ENCODE results near the gene METTL2B. TPM values are rescaled to one million over a fixed set of nuclear protein-coding genes. Genes with fewer than 3 reads are reported as not detected.

Gene METTL2B
- 29.5 and 33.8 TPM in 2 replicates for total RNA-seq (2014; rRNA removed; shearing (Covaris generic))

GRCh38 chr7:128476402-128477335 is at the start of gene METTL2B:
Gene METTL2B, plus strand, starts transcription at chr7:128476748. Its CDS starts 18 bp downstream, at chr7:128476766.
- peak; percentile 97 for DNase-seq (ENCODE audit: low spot score)

DNA sequence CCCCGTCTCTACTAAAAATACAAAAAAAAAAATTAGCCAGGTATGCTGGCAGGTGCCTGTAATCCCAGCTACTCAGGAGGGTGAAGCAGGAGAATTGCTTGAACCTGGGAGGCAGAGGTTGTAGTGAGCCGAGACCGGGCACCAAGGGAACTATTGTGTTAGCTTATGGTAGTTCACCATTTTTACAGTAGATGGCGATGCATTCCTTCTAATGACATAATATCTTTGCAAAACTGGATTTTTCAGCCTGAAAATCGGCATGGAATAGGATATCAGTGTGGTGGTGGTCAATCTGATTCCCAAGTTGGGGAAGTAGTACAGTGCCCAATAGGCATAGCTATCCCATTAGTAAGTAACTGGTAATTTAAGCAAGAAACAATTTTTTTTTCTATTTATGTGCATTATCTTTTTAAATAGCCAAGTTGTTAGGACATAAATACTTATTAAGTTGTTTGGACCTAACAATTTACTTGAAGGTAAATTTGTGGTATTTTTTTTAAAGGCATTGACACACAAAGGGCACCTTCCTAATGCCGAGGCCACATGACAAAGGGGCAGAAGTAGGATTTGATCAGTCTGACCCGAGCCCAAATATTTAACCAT is 49.2 kb upstream of the METTL2B start:
- DNase-seq (ENCODE audit: low spot score), result peak; percentile 88

GRCh38 chr7:128430207-128430606 is 46.3 kb upstream of the METTL2B start:
- no peak for DNase-seq (ENCODE audit: low spot score)

DNA sequence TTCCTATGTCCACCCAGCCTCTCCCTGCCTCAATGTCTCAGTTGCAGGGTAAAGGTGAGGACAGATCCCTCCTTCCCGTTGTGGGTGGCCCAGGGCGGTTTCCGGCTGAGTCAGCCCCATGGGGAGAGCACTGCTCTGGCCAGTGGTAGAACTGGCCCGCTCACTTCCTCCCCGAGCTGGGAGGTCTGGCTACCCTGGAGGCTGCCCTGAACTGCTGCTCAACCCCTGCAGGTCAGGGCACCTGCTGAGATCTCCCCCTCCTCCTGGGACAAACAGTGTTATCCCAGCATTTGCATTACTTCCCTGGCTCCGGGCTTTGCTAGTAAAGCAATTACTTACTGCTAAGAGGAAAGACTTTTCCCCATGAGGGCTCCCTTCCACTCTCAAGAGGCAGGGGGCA is 45.3 kb upstream of the METTL2B start:
- DNase-seq (ENCODE audit: low spot score), result no peak

- no peak for DNase-seq (ENCODE audit: low spot score)
Measured at GRCh38 chr7:128431754-128432153, 44.8 kb upstream of the METTL2B start.

DNA sequence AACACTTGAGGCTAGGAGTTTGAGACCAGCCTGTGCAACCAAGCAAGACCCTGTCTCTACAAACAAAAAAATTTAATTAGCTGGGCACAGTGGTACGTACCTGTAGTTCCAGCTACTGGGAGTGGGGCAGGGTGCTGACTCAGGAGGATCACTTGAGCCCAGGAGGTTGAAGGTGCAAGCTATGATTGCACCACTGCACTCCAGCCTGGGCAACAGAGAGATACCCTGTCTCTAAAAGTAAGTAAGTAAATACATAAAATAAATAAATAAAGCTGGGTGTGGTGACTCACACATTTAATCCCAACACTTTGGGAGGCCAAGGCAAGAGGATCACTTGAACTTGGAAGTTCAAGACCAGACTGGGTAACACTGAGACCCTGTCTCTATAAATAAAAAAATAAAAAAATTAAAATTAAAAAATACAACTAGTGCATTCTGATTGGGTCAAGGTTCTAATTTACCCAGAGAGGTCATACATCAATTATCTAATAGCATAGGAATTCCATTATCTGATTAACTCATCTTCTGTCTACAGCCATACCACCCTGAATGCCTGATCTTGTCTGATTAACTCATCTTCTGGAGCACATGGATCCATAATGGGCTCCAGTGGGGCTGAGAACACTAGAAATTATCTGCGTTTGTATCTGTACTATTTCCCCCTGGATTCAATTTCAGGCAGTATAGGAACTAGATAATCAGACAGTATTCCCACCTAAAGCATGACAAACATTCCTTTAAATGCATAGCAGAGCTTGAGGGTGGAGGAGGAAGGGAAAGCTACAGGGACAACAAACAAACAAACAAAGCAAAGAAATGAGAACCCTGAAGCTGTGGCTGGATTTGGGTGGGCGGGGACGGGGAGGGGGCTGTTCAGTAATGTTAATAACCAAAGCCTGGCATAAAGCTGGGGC is 41.9 kb upstream of the METTL2B start:
- DNase-seq (ENCODE audit: low spot score), result no peak

DNA sequence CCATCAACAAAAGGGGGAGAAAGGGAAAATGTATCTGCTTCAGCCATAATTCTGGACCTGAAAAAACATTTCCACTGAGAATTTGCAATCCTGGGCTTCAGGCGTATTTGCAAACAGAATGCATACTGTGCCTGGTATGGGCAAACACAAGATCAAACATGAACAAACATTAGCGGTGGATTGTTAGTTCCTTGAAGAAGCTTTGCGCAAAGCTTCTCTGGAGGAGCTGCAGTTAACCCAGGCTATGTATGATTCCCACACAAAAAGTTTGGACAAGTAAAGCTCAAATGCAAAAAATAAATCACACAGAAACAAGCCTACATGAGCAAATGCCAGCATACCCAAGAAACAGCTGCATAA is 41.2 kb upstream of the METTL2B start:
- peak; percentile 31 for DNase-seq (ENCODE audit: low spot score)

GRCh38 chr7:128437426-128438332 is 38.9 kb upstream of the METTL2B start:
- DNase-seq (ENCODE audit: low spot score), result no peak

- no peak for DNase-seq (ENCODE audit: low spot score)
Measured at GRCh38 chr7:128442356-128442755, 34.2 kb upstream of the METTL2B start.

DNA sequence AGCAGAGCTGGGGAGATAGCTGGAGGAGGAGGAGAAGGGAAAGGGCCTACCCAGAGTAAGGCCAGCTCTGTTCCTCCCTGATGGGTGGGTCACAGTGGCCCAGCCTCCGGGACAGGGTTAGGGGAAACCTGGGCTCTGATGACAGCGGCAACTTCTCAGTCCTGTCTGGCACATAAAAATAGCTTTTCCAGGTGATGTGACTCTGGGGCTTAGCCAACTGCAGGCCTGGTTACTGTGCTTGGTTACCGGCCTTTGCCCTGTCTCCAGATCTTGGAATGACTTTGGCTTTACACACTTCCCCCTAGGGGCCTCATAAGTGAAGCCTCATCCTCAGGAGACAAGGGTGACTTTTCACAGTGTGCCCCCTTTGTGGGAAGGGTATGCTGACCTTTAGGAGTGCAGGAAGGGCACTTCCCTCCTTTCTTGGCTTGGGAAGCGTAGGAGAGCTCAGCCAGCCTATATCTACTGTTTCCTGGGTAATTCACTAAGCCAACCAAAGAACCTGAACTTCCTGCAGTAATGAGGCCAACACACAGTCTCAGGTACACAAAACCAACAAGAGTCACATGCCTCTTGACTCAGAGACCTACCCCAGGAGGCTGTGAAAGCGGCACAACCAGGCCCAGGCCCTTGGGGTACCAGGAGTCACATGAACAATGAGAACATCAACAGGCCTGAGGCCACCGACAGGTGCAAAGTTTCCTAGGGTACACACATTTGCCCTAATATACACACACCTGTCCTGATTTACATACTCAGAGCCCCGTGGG is 32.5 kb upstream of the METTL2B start:
- DNase-seq (ENCODE audit: low spot score), result no peak

DNA sequence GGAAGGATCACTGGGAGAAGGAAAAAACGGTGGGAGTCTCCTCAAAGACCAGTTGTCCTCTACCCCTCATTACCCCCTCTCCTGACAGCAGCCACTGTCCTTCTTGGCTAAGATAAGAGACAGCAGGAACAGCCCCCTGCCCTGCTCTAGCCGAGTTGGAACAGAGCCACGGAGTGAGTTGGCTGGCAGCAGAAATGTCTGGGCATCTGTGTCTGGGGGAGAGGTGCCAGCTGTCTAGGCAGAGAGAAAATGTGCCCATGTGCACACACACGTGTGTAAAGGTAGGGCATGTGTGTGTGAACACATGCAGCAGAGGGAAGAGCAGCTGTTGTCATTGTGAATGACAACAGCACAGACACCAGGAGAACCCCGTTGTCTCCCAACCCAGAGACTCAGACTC is 30.2 kb upstream of the METTL2B start:
- no peak for DNase-seq (ENCODE audit: low spot score)

DNA sequence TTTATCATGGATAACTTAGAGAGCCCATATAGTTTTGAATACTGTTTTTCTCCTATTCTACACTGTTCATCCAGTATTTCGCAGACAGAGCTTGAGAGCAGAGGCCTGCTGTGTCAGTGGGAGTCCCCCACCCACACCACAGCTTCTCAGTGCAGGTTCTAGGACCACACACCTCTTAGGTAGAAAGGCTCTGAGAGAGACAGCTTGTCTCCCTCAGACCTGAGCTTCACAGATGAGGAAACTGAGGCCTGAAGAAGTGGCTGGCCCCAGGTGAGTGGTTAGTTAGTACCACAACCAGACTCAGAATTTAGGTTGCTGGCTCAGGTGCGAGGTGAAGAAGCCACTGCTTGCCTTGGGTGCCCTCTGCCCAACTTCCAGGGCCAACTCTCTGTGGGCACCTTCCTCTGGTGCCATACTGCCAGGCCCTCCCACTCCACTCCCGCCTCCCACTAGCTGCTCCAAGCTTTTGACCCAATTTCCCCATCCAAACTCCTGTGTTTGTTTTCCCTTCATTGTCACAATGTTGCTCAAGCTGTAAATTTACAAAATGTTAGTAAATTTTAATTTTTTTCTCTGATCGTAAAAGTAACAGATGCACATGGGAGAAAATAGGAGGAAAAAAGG is 28.5 kb upstream of the METTL2B start:
- no peak for DNase-seq (ENCODE audit: low spot score)

DNA sequence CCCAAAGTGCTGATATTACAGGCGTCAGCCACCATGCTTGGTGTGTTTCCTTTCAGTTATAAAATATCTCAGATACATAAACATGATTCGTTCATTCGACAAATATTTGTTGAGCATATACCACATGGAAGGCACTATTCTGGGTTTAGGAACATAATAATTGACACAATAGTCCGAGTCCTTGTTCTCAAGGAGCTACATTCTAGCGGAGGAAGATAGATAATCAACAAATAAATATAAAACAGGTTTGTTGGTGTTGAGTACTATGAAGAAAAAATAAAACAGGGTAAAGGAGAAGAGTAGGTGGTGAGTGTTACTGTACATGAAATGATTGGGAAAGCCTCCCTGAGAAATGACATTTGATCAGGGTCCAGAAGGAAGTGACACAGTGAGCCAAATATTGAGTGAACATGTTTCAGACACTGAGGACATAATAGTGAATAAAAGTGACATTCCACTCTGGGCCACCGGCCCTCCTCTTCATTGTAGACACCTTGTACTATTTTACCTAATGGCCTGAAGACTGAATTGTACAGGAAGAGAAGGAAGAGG is 27.7 kb upstream of the METTL2B start:
- DNase-seq (ENCODE audit: low spot score), result no peak

GRCh38 chr7:128450409-128450808 is 26.1 kb upstream of the METTL2B start:
- no peak for DNase-seq (ENCODE audit: low spot score)

- DNase-seq (ENCODE audit: low spot score), result no peak
Measured at GRCh38 chr7:128450913-128451312, 25.6 kb upstream of the METTL2B start.

- DNase-seq (ENCODE audit: low spot score), result no peak
Measured at GRCh38 chr7:128452552-128452951, 24.0 kb upstream of the METTL2B start.

DNA sequence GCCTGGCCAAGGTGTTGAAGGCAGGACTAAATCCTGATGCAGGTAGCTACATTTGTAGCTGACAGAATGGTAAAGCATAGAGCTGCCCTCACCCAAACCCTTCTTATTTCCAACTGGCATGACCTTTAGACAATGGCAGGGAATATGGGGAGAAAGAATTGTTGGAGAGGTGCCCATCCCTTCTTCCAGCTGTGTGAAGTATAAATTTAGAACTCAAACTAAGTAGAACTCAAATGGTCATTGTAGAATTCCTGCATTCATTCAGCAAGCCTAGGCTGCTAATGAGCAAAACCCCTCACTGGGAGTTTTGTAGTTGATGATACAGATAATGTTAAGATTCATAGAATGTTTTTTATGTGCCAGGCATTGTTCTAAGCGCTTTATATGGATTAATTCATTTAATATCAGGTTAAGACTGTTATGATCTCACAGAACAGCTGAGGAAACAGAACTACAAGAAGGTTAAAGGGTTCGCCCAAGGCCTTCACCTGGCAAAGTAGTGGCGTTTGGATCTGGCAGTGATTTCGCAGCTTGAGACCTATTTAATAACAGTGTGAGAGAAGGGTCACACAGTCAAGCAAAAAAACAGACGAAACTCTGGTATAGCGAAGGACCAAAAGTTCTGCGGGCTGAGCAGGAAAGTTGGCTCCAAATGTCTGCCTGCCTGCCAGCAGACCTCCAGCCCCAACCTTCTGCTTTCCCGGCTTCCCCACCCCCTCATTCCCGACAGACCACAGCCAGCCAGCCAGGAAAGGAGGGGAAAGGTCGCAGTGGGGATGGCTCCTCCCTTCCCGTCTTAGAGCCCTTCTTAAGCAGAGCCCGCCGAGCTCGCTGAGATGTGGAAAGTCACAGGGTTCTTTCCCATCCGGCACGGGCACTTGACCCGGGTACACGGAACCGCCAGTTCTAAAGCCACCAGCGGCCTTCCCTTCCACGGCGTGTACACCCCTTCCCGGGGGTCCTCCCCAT is 22.4 kb upstream of the METTL2B start:
- no peak for DNase-seq (ENCODE audit: low spot score)

Measured in HT-29 (cell line).